GM21515 (cell line): ENCODE results near the gene AKAP11.

ENCODE experiments used
- ATAC-seq: cut with Tn5 transposase; IDR thresholded peaks from one replicate; pipeline ENCODE4 v1.9.1; 2021; ENCODE audit not compliant: unreplicated experiment

The AKAP11 gene

DNA sequence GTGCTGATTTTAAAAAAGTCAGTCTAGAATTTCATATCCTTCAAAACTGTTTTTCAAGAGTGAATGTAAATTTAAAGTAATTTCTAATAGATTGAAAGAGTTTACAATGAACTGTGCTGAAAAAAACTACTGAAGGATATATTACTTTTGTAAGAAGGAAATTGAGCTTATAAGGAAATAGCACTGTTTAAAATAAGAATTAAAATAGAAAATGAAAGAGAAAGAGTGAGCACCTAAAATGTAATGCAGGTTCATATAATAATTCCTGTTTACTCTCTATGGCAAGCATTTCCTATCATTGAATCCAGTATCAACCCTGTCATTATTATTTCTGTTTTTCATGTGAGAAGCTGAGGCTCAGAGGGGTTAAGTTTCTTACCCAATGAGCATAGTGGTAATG is 57.3 kb downstream of the AKAP11 start:
- no peak for ATAC-seq

- ATAC-seq = no peak
These were observed 59.1 kb downstream of the AKAP11 start for GRCh38 chr13:42331009-42331408.

GRCh38 chr13:42333613-42334328 is 61.8 kb downstream of the AKAP11 start:
- no peak for ATAC-seq

- ATAC-seq = no peak
These were observed 62.4 kb downstream of the AKAP11 start for GRCh38 chr13:42334329-42334706.

- ATAC-seq = no peak
These were observed 66.1 kb downstream of the AKAP11 start for GRCh38 chr13:42337808-42338600.

- no peak for ATAC-seq
These were observed 73.4 kb downstream of the AKAP11 start for GRCh38 chr13:42345367-42345766.

DNA sequence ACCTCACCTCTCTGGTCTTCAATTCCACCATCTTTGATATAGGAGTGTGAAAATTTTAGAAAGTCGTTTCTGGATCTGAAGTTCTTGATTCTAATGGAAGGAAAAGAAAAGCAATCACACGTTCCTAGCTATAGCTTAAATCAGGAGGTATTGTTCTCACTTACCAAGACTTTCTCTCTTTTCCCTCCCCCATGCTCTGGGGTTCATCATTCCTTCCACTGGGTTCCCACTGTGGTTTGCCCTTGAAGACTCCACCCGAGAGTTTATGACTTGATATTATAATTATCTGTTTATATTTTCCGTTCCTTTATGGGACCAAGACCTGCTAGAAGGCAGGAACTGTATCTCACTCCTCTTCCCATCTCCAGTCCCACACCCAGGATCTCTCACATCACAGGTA is 76.6 kb downstream of the AKAP11 start:
- ATAC-seq = no peak

- ATAC-seq = no peak
These were observed 78.2 kb downstream of the AKAP11 start for GRCh38 chr13:42350141-42350540.

GRCh38 chr13:42354241-42355091 is 82.5 kb downstream of the AKAP11 start:
- ATAC-seq = peak; percentile 87

DNA sequence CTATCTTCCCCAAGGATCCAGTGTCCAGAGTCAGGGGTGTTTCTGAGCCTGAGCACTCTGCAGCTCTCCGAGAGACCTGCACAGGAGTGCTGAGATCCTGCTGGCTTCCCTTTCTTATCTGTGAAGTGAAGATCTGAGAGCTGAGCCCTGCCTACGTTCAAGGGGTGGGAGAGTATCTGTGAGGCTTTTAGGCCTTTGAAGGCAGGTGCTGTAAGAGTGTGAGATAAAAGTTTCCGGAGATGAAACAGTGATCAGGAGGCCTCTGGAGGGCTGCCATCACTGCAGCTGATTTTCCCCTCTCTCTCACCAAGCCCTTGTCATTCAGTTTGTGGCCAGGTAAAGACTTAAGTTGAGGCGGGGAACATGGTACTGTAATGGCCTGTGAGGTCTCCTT is 83.1 kb downstream of the AKAP11 start:
- ATAC-seq = no peak

- ATAC-seq = no peak
These were observed 83.7 kb downstream of the AKAP11 start for GRCh38 chr13:42355491-42356183.

DNA sequence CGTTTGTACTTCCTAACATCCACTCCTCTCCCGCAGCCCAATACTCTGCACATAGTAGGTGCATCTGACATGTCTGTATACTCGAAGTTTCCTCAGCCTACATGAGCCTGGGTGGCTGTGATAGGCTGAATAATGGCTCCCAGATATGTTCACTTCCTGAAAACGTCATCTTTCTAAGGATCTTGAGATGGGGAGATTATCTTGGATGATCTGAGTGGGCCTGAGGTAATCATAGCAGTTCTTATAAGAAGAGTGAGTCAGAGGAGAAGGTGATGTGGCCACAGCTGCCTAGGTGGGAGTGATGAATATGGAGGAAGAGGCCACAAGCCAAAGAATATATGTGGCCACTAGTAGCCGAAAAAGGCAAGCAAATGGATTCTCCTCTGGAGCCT is 84.2 kb downstream of the AKAP11 start:
- no peak for ATAC-seq

- no peak for ATAC-seq
These were observed 88.2 kb downstream of the AKAP11 start for GRCh38 chr13:42360046-42360574.

DNA sequence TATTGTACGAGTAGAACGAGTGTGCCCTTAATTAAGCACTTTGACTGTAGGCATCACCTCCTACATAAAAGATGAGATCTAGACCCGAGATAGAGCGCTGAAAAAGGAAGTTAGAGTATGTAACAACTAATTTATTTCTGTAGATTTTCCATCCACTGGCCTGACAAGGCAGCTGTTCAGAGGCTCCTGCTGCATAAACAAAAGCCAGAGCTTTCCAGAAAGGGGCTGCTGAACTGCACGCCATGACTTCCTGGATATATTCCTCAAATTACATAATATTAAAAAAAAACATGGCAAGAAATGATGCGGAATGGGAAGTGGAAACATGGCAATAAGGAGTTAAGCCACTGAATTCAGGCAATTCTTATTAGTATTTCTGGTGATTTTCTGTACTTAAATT is 89.7 kb downstream of the AKAP11 start:
- ATAC-seq = no peak

- ATAC-seq = no peak
These were observed 92.1 kb downstream of the AKAP11 start for GRCh38 chr13:42363941-42364612.

- no peak for ATAC-seq
These were observed 92.7 kb downstream of the AKAP11 start for GRCh38 chr13:42364613-42365000.

DNA sequence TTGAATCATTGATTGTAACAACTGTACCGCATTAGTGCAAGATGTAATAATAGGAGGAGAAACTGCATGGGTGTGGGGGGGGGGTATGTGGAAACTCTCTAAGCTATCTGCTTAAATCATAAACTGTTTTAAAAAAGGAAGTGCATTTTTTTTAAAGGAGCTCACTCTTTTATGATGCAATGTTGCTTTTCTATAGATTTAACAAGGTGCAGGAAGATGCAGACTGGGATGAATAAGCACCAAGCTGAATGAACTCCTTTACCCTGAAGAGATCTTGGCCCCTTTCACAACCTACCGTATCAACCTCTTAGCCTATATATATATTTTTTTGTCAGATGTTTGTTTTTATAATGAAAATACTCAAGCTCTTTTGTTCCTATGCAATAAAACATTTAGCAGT is 95.9 kb downstream of the AKAP11 start:
- ATAC-seq = no peak

GRCh38 chr13:42369071-42369797 is 97.3 kb downstream of the AKAP11 start:
- ATAC-seq = no peak

DNA sequence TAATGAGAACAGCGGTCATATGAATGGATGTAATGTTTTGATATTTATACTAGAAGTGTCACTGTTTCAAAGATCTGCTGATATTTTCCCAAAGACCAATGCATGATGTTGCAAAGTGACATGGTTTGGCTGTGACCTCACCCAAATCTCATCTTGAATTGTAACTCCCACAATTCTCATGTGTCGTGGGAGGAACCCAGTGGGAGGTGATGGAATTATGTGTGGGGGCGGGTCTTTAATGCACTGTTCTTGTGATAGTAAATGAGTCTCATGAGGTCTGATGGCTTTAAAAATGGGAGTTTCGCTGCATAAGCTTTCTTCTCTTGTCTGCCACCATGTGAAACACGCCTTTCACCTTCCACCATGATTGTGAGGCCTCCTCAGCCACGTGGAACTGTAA is 98.3 kb downstream of the AKAP11 start:
- no peak for ATAC-seq
